ENCODE results near the gene LYPD5. TPM values are rescaled to one million over a fixed set of nuclear protein-coding genes. Genes with fewer than 3 reads are reported as not detected.

LYPD5 gene
- total and polyA plus RNA-seq, 8 donors = 0.43 to 3.9 (median 1.6) TPM; not detected in 4

DNA sequence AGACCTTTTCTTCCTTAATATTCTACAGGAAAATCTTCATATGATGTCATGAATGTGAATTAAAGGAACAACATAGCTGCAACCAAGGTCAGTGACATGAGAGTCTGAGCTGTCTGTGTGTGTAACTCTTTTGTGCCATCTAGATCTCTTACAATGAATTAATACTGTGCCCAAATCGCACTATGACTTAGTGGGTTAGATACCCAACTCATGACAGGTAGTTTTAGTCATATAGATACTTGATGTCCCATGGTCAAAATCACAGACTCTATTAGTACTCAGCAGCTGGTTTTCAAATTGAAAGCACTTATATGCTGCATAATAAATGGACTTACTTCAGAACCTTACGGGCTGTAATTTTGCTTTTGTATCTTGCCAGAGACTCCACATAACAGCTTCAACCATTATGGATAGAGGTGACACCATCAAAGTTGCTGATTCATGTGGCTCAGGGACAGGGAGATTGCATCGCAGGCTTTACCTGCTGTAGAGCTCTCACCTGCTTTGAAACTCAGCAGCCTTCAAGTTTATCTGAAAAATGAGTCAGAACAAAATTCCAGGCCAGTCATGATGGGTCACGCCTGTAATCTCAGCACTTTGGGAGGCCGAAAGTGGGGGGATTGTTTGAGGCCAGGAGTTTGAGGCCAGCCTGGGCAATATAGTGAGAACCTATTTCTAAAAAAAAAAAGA, 12.6 kb upstream of the LYPD5 start:
- peaks cover 0 to 16% (median 0%) of the 10 kb centered on the region in 3 donors for H3K27me3 ChIP-seq
- TF ChIP-seq EP300 (IDR thresholded peaks at IDR 0.05) = no peak
- no peak for TF ChIP-seq POLR2A (IDR thresholded peaks at IDR 0.05)
- TF ChIP-seq, protein P1, sequence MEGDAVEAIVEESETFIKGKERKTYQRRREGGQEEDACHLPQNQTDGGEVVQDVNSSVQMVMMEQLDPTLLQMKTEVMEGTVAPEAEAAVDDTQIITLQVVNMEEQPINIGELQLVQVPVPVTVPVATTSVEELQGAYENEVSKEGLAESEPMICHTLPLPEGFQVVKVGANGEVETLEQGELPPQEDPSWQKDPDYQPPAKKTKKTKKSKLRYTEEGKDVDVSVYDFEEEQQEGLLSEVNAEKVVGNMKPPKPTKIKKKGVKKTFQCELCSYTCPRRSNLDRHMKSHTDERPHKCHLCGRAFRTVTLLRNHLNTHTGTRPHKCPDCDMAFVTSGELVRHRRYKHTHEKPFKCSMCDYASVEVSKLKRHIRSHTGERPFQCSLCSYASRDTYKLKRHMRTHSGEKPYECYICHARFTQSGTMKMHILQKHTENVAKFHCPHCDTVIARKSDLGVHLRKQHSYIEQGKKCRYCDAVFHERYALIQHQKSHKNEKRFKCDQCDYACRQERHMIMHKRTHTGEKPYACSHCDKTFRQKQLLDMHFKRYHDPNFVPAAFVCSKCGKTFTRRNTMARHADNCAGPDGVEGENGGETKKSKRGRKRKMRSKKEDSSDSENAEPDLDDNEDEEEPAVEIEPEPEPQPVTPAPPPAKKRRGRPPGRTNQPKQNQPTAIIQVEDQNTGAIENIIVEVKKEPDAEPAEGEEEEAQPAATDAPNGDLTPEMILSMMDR (IDR thresholded peaks at IDR 0.05) = no peak
- H3K4me3 ChIP-seq = no peak overlapping the region
- H3K27ac ChIP-seq = no peak overlapping the region
- 56 to 74% (median 62%) methylated on average over 5 of the region's 5 CpGs for WGBS, 5 donors
- H3K4me1 ChIP-seq = peaks cover 0 to under 1% (median 0%) of the 10 kb centered on the region in 4 donors
- intact Hi-C loops (cut with DNase I; ENCODE audit: low total_unique reads) = no loop called here
- H3K9me3 ChIP-seq = no peaks in the 10 kb centered on the region
- no peaks in the 10 kb centered on the region for H3K36me3 ChIP-seq
- DNase-seq = no peak

GRCh38 chr19:43812688-43813087, 10.4 kb upstream of the LYPD5 start:
- DNase-seq = no peak
- Histone ChIP-seq H3K36me3 (no peaks in the 10 kb centered on the region), H3K27ac (no peak overlapping the region), H3K9me3 (no peaks in the 10 kb centered on the region), H3K4me3 (no peak overlapping the region), H3K4me1 (no peaks in the 10 kb centered on the region), H3K27me3 (peaks cover 0 to 10% (median 0%) of the 10 kb centered on the region in 3 donors)
- TF ChIP-seq POLR2AphosphoS5 (IDR thresholded peaks at IDR 0.05) (no peak), EP300 (IDR thresholded peaks at IDR 0.05) (no peak), POLR2A (IDR thresholded peaks at IDR 0.05) (no peak)
- TF ChIP-seq, protein P1 (IDR thresholded peaks at IDR 0.05) = no peak
- WGBS, 5 donors = 58 to 75% (median 74%) methylated on average over 6 of the region's 6 CpGs
- intact Hi-C loops (cut with DNase I; ENCODE audit: low total_unique reads) = no loop called here

DNA sequence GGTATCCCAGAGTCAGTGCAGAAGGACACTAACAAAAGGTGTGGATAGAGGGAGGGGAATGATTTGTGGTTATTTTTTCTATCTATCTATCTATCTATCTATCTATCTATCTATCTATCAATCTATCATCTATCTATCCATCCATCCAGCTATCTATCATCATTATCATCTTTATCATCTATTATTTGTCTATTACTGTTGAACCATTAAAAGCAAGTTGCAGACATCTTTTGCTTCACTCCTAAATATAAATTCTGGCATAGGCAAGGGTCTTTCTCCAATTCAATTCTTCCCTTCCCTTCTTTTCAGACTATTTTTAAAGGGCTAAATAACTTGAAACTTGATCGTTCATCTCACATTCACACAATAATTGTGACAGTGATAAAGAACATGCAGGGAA, 10.0 kb upstream of the LYPD5 start:
- Histone ChIP-seq H3K36me3 (no peaks in the 10 kb centered on the region), H3K4me3 (no peak overlapping the region), H3K27me3 (peaks cover 0 to 10% (median 0%) of the 10 kb centered on the region in 3 donors), H3K27ac (no peak overlapping the region), H3K9me3 (no peaks in the 10 kb centered on the region), H3K4me1 (no peaks in the 10 kb centered on the region)
- no peak for DNase-seq
- 64 to 79% (median 68%) methylated on average over 1 of the region's 1 CpG for WGBS, 5 donors
- intact Hi-C loops (cut with DNase I; ENCODE audit: low total_unique reads) = no loop called here
- TF ChIP-seq EP300 (IDR thresholded peaks at IDR 0.05) (no peak), POLR2AphosphoS5 (IDR thresholded peaks at IDR 0.05) (no peak), POLR2A (IDR thresholded peaks at IDR 0.05) (no peak)
- TF ChIP-seq, protein P1 (IDR thresholded peaks at IDR 0.05) = no peak

DNA sequence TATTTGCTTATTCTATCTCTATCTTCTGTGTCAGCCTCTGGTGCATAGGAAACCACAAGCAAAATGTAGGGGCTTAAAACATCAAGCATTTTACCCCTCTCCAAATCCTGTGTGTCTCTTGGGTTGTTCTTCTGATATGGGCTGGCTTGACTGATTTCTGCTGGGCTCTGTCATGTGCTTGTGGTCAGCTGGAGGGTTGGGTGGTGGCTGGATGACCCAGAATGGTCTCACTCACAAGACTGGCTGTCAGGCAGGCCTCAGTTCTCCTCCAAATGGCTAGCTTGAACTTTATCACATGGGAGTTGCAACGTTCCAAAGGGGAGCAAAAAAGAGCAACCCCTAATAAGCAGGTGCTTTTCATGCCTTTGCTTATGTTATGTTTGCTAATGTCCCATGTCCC, 9.6 kb upstream of the LYPD5 start:
- peaks cover 0 to 10% (median 0%) of the 10 kb centered on the region in 3 donors for H3K27me3 ChIP-seq
- 14 to 45% (median 31%) methylated on average over 1 of the region's 1 CpG for WGBS, 5 donors
- intact Hi-C loops (cut with DNase I; ENCODE audit: low total_unique reads) = no loop called here

More for the DNA sequence above, 9.6 kb upstream of the LYPD5 start:
- Histone ChIP-seq H3K36me3 (no peaks in the 10 kb centered on the region), H3K4me1 (no peaks in the 10 kb centered on the region), H3K9me3 (no peaks in the 10 kb centered on the region), H3K4me3 (no peak overlapping the region), H3K27ac (no peak overlapping the region)
- DNase-seq = no peak
- no peak for TF ChIP-seq POLR2AphosphoS5 (IDR thresholded peaks at IDR 0.05)
- no peak for TF ChIP-seq POLR2A (IDR thresholded peaks at IDR 0.05)
- TF ChIP-seq, protein P1 (IDR thresholded peaks at IDR 0.05) = no peak
- no peak for TF ChIP-seq EP300 (IDR thresholded peaks at IDR 0.05)
